ENCODE data around the gene TADA3.

Gene TADA3

DNA sequence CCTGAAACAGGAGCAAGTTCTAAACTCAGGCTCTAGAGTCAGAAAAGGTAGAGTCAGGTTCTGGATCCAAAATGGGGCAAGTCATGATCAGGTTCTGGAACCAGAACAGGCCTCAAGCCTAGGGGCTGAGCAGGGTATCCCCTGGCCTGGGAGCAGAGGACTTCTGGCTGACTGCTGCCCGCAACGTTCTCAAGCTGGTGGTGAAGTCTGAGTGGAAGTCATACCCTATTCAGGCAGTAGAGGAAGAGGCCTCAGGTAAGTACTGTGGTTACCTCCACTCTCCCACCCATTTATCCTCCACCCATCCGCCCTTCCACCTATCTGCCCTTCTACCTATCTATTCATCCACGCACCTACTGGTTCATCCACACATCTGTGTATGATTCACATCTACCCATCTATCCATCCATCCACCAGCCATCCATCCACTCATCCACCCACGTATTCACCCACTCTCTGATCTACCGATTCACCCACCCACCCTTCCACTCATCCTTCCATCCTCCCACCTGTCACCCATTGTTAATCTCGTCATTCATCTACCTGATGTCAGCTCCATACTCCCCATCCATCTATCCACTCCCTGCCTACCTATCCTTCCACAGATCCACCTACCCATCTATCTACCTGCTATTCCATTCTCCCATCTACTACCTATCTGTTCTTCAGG lies 26.5 kb upstream of the TADA3 start:
- Histone ChIP-seq H3K9ac (ENCODE audit: low read length) (no peak overlapping the region), H3K9me3 (replicated peaks; ENCODE audit: insufficient read depth, low read length) (no peaks in the 10 kb centered on the region), H3K27ac (ENCODE audit: low read length) (no peak overlapping the region), H3K27me3 (replicated peaks; ENCODE audit: insufficient read depth, low read length) (no peaks in the 10 kb centered on the region), H3K4me3 (ENCODE audit: low read length) (no peak overlapping the region), H3K9me2 (replicated peaks; ENCODE audit: insufficient read depth, low read length) (no peaks in the 10 kb centered on the region), H2AFZ (ENCODE audit: low read length) (no peak overlapping the region), H3K4me1 (ENCODE audit: low read length) (no peaks in the 10 kb centered on the region), H3K36me3 (replicated peaks; ENCODE audit: insufficient read depth, low read length) (no peaks in the 10 kb centered on the region), H3F3A (ENCODE audit: insufficient read depth, low read length) (no peaks in the 10 kb centered on the region), H3K4me2 (ENCODE audit: low read depth, low read length) (no peak overlapping the region), H4K20me1 (ENCODE audit: insufficient read depth, low read length) (no peaks in the 10 kb centered on the region), H3K79me2 (ENCODE audit: low read length) (no peaks in the 10 kb centered on the region)
- TF ChIP-seq EZH2 (optimal IDR thresholded peaks at IDR 0.05; ENCODE audit: low read depth, low read length), result no peak
- TF ChIP-seq CTCF (IDR thresholded peaks at IDR 0.05; ENCODE audit: low read length), result no peak
- no peak for TF ChIP-seq EZH2phosphoT487 (IDR thresholded peaks at IDR 0.05; ENCODE audit: low read length)
- DNase-seq, result no peak

GRCh38 chr3:9817436-9817835 lies 25.2 kb upstream of the TADA3 start:
- no peak overlapping the region for H3K4me2 ChIP-seq (ENCODE audit: low read depth, low read length)

GRCh38 chr3:9815986-9816385 lies 23.7 kb upstream of the TADA3 start:
- no peaks in the 10 kb centered on the region for H3K36me3 ChIP-seq (replicated peaks; ENCODE audit: insufficient read depth, low read length)
- no peak overlapping the region for H3K4me2 ChIP-seq (ENCODE audit: low read depth, low read length)
- no peak overlapping the region for H3K27ac ChIP-seq (ENCODE audit: low read length)
- DNase-seq, result no peak
- no peaks in the 10 kb centered on the region for H3K9me3 ChIP-seq (replicated peaks; ENCODE audit: insufficient read depth, low read length)
- H4K20me1 ChIP-seq (ENCODE audit: insufficient read depth, low read length), result no peaks in the 10 kb centered on the region
- H3K4me1 ChIP-seq (ENCODE audit: low read length), result no peaks in the 10 kb centered on the region
- TF ChIP-seq EZH2phosphoT487 (IDR thresholded peaks at IDR 0.05; ENCODE audit: low read length), result no peak
- no peak for TF ChIP-seq CTCF (IDR thresholded peaks at IDR 0.05; ENCODE audit: low read length)
- no peak for TF ChIP-seq EZH2 (optimal IDR thresholded peaks at IDR 0.05; ENCODE audit: low read depth, low read length)
- no peak overlapping the region for H3K4me3 ChIP-seq (ENCODE audit: low read length)
- H3K9ac ChIP-seq (ENCODE audit: low read length), result no peak overlapping the region
- H3F3A ChIP-seq (ENCODE audit: insufficient read depth, low read length), result no peaks in the 10 kb centered on the region
- no peaks in the 10 kb centered on the region for H3K9me2 ChIP-seq (replicated peaks; ENCODE audit: insufficient read depth, low read length)
- no peaks in the 10 kb centered on the region for H3K27me3 ChIP-seq (replicated peaks; ENCODE audit: insufficient read depth, low read length)
- no peaks in the 10 kb centered on the region for H3K79me2 ChIP-seq (ENCODE audit: low read length)
- H2AFZ ChIP-seq (ENCODE audit: low read length), result no peak overlapping the region

More at GRCh38 chr3:9817436-9817835, 25.2 kb upstream of the TADA3 start:
- Histone ChIP-seq H3K4me1 (ENCODE audit: low read length) (no peaks in the 10 kb centered on the region), H3K9ac (ENCODE audit: low read length) (no peak overlapping the region), H4K20me1 (ENCODE audit: insufficient read depth, low read length) (no peaks in the 10 kb centered on the region), H3K9me3 (replicated peaks; ENCODE audit: insufficient read depth, low read length) (no peaks in the 10 kb centered on the region), H3K36me3 (replicated peaks; ENCODE audit: insufficient read depth, low read length) (no peaks in the 10 kb centered on the region), H3K27me3 (replicated peaks; ENCODE audit: insufficient read depth, low read length) (no peaks in the 10 kb centered on the region), H3K79me2 (ENCODE audit: low read length) (no peaks in the 10 kb centered on the region), H2AFZ (ENCODE audit: low read length) (no peak overlapping the region), H3K27ac (ENCODE audit: low read length) (no peak overlapping the region), H3K9me2 (replicated peaks; ENCODE audit: insufficient read depth, low read length) (no peaks in the 10 kb centered on the region), H3K4me3 (ENCODE audit: low read length) (no peak overlapping the region), H3F3A (ENCODE audit: insufficient read depth, low read length) (no peaks in the 10 kb centered on the region)
- TF ChIP-seq CTCF (IDR thresholded peaks at IDR 0.05; ENCODE audit: low read length) (no peak), EZH2phosphoT487 (IDR thresholded peaks at IDR 0.05; ENCODE audit: low read length) (no peak), EZH2 (optimal IDR thresholded peaks at IDR 0.05; ENCODE audit: low read depth, low read length) (no peak)
- DNase-seq, result no peak

Data from MM.1S (cell line).